ENCODE data around the gene PVALEF. TPM values are rescaled to one million over a fixed set of nuclear protein-coding genes. Genes with fewer than 3 reads are reported as not detected.
A peak's percentile ranks its signal among the peaks of the same experiment; 100 is the strongest.

Gene PVALEF
- total and polyA plus RNA-seq, 2 of the 13 experiments (the other 11 are each of a cell fraction or from before 2014, with no cell fraction given): 0.18 TPM

- TF ChIP-seq PRDM15 (CRISPR knock-in tag; IDR thresholded peaks at IDR 0.05): no peak
- TF ChIP-seq PCBP2 (optimal IDR thresholded peaks at IDR 0.05; ENCODE audit: low read depth, low read length, poor library complexity, severe bottlenecking): no peak
- peak; percentile 45; the same call in 1 of the 2 replicates for TF ChIP-seq ZFP41 (CRISPR knock-in tag; IDR thresholded peaks at IDR 0.05; ENCODE audit: borderline replicate concordance)
- peak; percentile 77; the same call in 1 of the 2 replicates for TF ChIP-seq ZGPAT (CRISPR knock-in tag; IDR thresholded peaks at IDR 0.05)
- peak; percentile 83 for TF ChIP-seq TAF15 (IDR thresholded peaks at IDR 0.05; ENCODE audit: low read depth, low read length, poor library complexity, severe bottlenecking)
- peak; percentile 84; the same call in 1 of the 2 replicates for TF ChIP-seq NFKB2 (CRISPR knock-in tag; IDR thresholded peaks at IDR 0.05; ENCODE audit: borderline replicate concordance)
- TF ChIP-seq MEIS1 (CRISPR knock-in tag; IDR thresholded peaks at IDR 0.05; ENCODE audit: borderline replicate concordance): 0 out of 2 replicates have a peak, but pooled peaks have one; percentile 5
- peak; percentile 74; the same call in 1 of the 2 replicates for TF ChIP-seq ZNF142 (CRISPR knock-in tag; IDR thresholded peaks at IDR 0.05)
- TF ChIP-seq KDM6A (CRISPR knock-in tag; IDR thresholded peaks at IDR 0.05; ENCODE audit: low read depth): peak; percentile 83
- TF ChIP-seq UBTF (CRISPR knock-in tag; IDR thresholded peaks at IDR 0.05): peak; percentile 98
- TF ChIP-seq ZNF33B (CRISPR knock-in tag; IDR thresholded peaks at IDR 0.05): peak; percentile 88; the same call in 1 of the 2 replicates
- TF ChIP-seq TAF1 (CRISPR knock-in tag; IDR thresholded peaks at IDR 0.05): peak; percentile 52; the same call in 1 of the 2 replicates
- peak; percentile 90 for TF ChIP-seq KLF6 (CRISPR knock-in tag; IDR thresholded peaks at IDR 0.05)
Measured at GRCh38 chr17:81165246-81166032, at the start of gene PVALEF (continued).
